ENCODE measurements around the gene DOC2A. TPM values are rescaled to one million over a fixed set of nuclear protein-coding genes. Genes with fewer than 3 reads are reported as not detected.
A peak's percentile ranks its signal among the peaks of the same experiment; 100 is the strongest.

The DOC2A gene
- 3.3 TPM for polyA plus RNA-seq (2013, experiment 1 of 2)
- 3.7 TPM for polyA plus RNA-seq (2013, experiment 2 of 2)

DNA sequence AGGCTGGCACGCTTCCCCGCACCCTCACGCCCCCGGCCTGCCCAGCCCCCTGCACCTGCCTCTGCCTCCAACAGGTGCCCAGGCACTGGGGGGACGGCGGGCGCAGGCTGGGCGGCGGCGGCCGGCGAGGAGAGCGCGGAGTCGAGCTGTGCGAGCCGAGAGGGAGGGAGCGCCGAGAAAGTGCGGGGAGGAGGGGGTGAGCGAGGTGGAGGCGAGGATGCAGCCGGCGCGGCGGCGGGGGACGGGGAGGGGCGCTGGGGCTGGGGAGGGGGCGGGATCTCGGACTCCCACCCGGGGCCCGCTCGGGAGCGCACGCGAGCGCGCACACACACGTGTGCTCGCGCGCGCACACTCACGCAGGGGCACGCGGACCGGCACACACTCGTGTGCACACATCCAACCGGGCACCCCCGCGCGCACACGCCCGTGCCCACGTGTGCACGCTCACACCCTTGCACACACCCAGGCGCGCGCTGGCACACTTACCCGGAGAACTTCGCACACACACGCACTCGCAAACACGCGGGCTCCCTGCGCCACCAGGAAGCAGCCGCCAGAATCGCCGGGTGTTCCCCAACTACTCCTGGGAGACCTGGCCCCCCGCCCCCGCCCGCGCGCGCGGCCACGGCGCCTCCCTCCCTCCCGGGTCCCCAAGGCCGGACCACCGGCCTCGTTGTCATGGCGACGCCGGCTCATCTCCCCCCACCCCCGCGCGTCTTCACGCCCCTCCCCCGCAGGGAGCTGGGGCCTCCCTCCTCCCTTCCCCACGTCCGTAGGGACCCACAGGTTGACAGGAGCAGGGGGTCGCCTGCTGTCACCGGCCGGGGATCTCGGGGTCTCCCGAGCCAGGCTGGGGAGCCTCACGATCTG is at the start of gene DOC2A:
Gene DOC2A (minus strand): TSS at position 184 of the 870 bp plus-strand sequence. CDS start 805 bp downstream, outside the sequence.
- no peaks in the 10 kb centered on the region for H3K9me3 ChIP-seq (ENCODE audit: insufficient read depth, low read depth, low read length)
- 0 out of 2 replicates have a peak, but pooled peaks cover 3% of the 10 kb centered on the region for H3K36me3 ChIP-seq (ENCODE audit: insufficient read depth, low read length)
- H3K4me3 ChIP-seq (ENCODE audit: low read length) = peak within 1 kb of the TSS; percentile 78
- WGBS = under 1% methylated on average over 97 of the region's 99 CpGs
- H3K4me1 ChIP-seq (ENCODE audit: insufficient read depth, low read length) = peaks cover 3% of the 10 kb centered on the region; the same call in 1 of the 2 replicates
- peaks cover 37% of the 10 kb centered on the region for H3K27me3 ChIP-seq (ENCODE audit: insufficient read depth, low read length)
- no peak within 1 kb of the TSS for H3K9ac ChIP-seq (ENCODE audit: low read depth, low read length)
- no peak within 1 kb of the TSS for H3K27ac ChIP-seq (ENCODE audit: low read depth, low read length)

DNA sequence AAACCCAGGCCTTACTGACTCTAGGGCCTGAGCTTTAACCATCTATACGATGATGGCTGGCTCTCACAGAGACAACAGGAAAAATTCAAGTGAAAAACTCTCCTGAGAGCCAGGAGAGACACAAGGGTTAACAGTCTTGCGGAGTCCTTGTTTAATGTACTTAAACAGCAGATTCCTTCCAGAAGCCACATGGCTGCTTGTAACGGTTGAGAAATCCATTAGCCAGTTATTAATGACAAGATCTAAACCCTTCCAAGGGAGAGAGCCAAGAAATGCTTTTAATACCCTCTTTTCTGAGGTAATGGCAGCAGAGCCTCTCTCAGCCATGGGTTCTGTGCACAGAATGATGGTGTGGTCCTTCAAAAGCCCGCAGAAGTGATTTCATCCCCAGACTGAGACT is 49.5 kb upstream of the DOC2A start:
- H3K36me3 ChIP-seq (ENCODE audit: insufficient read depth, low read length) = no peaks in the 10 kb centered on the region
- H3K4me3 ChIP-seq (ENCODE audit: low read length) = no peak overlapping the region
- no peaks in the 10 kb centered on the region for H3K27me3 ChIP-seq (ENCODE audit: insufficient read depth, low read length)
- H3K9ac ChIP-seq (ENCODE audit: low read depth, low read length) = no peak overlapping the region
- WGBS = 90% methylated on average over 4 of the region's 4 CpGs
- peaks cover 10% of the 10 kb centered on the region; the same call in 1 of the 2 replicates for H3K4me1 ChIP-seq (ENCODE audit: insufficient read depth, low read length)
- H3K9me3 ChIP-seq (ENCODE audit: insufficient read depth, low read depth, low read length) = no peaks in the 10 kb centered on the region
- H3K27ac ChIP-seq (ENCODE audit: low read depth, low read length) = no peak overlapping the region

DNA sequence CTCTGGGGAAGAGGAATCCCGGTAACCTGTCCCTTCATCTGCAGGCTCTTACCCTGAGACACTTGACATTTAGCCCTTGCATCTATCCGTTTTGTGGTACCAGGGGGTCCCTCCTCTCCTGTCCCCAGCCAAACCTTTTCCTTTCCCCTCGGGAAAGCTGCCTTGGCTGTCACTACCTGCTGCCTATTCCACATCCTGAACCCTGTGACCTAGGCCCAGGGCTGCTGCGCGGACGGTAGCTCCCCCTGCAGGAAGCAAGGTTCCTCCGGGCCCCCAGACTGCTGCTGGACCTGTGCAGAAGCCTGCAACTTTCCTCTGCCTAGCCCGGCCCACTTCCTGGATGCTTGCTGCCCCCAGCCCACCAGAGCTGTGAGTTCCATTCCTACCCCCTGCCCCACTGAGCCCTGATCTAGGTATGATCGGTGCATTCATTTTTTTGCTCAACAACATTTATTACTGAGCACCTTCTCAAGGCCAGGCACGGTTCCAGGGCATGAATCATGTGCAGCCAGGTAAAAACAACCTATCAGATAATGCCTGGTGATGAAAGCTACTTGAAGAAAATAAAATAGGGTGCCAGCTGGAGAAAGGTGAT is 44.2 kb upstream of the DOC2A start:
- H3K9me3 ChIP-seq (ENCODE audit: insufficient read depth, low read depth, low read length) = no peaks in the 10 kb centered on the region
- 32% methylated on average over 10 of the region's 10 CpGs for WGBS
- no peak overlapping the region for H3K27ac ChIP-seq (ENCODE audit: low read depth, low read length)
- no peaks in the 10 kb centered on the region for H3K36me3 ChIP-seq (ENCODE audit: insufficient read depth, low read length)
- H3K4me3 ChIP-seq (ENCODE audit: low read length) = no peak overlapping the region
- no peaks in the 10 kb centered on the region; the same call in 1 of the 2 replicates for H3K4me1 ChIP-seq (ENCODE audit: insufficient read depth, low read length)
- H3K9ac ChIP-seq (ENCODE audit: low read depth, low read length) = no peak overlapping the region
- H3K27me3 ChIP-seq (ENCODE audit: insufficient read depth, low read length) = no peaks in the 10 kb centered on the region

DNA sequence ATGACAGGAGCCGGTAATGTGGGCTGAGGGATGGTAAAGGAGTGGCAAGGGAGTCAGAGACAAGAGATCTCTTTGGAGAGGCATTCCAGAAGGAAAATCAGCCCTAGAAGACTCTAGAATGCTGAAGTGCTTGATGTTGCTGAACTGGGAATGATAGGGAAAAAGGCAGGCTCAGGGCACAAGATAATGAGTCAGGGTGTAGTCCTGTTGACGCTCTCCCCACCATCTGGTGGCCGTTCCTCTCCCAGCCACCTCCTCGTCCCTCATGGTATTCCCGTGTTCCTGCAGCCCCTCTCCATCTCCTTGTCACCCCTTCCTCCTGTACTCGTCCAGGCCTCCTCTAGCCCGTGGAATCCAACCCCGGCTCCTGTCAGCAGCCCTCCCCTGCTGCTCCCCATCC is 43.6 kb upstream of the DOC2A start:
- no peaks in the 10 kb centered on the region for H3K9me3 ChIP-seq (ENCODE audit: insufficient read depth, low read depth, low read length)
- H3K27ac ChIP-seq (ENCODE audit: low read depth, low read length) = no peak overlapping the region
- H3K4me1 ChIP-seq (ENCODE audit: insufficient read depth, low read length) = no peaks in the 10 kb centered on the region; the same call in 1 of the 2 replicates
- H3K36me3 ChIP-seq (ENCODE audit: insufficient read depth, low read length) = no peaks in the 10 kb centered on the region
- H3K27me3 ChIP-seq (ENCODE audit: insufficient read depth, low read length) = no peaks in the 10 kb centered on the region
- H3K4me3 ChIP-seq (ENCODE audit: low read length) = no peak overlapping the region
- WGBS = 65% methylated on average over 8 of the region's 8 CpGs
- no peak overlapping the region for H3K9ac ChIP-seq (ENCODE audit: low read depth, low read length)

DNA sequence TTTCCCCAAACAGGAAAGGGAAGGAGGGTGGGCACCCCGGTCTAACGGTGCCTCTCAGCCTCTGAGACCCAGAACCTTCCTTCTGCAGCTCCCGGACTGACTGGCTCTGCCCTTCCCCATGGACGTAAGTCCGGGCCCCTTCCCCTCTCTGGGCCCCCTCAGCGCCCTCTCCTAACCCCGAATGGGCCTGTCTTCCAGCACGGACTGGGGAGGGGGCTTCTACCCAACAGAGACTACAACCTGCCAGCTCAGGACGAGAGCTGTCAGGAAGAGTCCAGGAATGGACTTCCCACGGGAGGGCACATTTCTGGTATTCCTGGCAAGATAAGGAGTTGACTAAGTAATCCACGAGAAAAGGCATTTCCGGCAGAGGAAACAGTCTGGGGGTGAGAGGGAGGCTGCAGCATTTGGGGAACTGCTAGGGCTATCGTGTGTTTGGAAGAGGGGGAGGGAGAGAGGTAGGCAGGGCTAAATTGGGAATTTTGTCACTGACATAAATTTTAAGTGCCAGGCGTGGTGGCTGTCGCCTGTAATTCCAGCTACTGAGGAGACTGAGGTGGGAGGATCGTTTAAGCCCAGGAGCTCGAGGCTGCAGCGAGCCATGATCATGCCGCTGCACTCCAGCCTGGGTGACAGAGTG is 42.7 kb upstream of the DOC2A start:
- H3K27ac ChIP-seq (ENCODE audit: low read depth, low read length) = no peak overlapping the region
- no peaks in the 10 kb centered on the region for H3K9me3 ChIP-seq (ENCODE audit: insufficient read depth, low read depth, low read length)
- H3K9ac ChIP-seq (ENCODE audit: low read depth, low read length) = peak overlapping the region; percentile 33; the same call in 1 of the 2 replicates
- no peaks in the 10 kb centered on the region for H3K36me3 ChIP-seq (ENCODE audit: insufficient read depth, low read length)
- H3K4me1 ChIP-seq (ENCODE audit: insufficient read depth, low read length) = no peaks in the 10 kb centered on the region; the same call in 1 of the 2 replicates
- H3K27me3 ChIP-seq (ENCODE audit: insufficient read depth, low read length) = no peaks in the 10 kb centered on the region
- WGBS = 16% methylated on average over 19 of the region's 19 CpGs
- peak overlapping the region; percentile 67 for H3K4me3 ChIP-seq (ENCODE audit: low read length)

DNA sequence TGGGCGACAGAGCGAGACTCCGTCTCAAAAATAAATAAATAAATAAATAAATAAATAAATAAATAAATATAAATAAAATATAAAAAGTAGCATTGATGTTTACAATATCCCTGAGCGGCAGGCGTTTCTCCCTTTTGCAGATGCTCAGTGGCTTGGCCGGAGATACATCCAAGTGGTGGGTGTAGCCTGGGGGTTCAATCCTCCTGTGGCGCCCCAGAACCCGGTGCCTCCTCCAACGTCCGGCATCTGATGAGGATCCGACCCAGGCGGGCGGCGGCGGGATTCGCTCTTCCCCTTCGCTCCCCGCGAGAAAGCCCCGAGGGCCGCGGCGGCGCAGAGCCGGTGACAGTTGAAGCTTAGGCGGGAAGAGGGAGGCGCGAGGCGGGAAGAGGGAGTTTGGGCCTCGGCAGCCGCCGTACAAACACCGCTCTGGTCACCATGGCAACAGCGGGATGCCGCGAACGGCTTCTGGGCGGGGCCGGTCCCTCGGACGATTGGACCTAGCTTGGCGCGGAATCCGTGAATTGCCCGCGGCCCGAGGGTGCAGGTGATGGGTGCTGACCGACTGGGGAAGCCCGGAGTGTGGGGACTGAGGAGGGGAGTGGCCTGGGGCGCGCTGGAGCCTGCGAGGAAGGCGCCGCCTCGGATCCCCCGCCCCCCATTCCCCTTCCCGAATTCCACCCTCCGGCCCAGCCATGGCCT is 42.0 kb upstream of the DOC2A start:
- Histone ChIP-seq H3K9ac (ENCODE audit: low read depth, low read length) (peak overlapping the region; percentile 40; the same call in 1 of the 2 replicates), H3K36me3 (ENCODE audit: insufficient read depth, low read length) (no peaks in the 10 kb centered on the region), H3K4me3 (ENCODE audit: low read length) (peak overlapping the region; percentile 67), H3K27me3 (ENCODE audit: insufficient read depth, low read length) (no peaks in the 10 kb centered on the region), H3K27ac (ENCODE audit: low read depth, low read length) (no peak overlapping the region), H3K4me1 (ENCODE audit: insufficient read depth, low read length) (no peaks in the 10 kb centered on the region; the same call in 1 of the 2 replicates), H3K9me3 (ENCODE audit: insufficient read depth, low read depth, low read length) (no peaks in the 10 kb centered on the region)
- 1% methylated on average over 55 of the region's 58 CpGs for WGBS

DNA sequence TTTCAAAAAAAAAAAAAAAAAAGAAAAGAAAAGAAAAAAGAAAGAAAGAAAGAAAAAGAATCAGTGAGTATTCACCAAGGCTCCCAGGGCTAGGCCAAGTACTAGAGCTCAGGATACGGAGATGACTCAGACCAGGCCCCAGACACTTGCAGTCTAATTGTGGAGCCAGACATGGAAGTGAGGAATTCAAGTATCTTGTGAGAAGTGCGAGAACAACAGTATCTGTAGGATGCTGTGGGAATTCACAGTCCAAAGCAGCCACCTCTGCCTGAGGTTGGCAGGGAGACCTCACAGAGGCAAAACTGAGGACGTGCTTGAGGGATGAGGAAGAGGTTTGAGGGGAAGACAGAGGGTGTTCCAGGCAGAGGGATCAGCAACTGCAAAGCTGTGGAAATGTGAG is 40.7 kb upstream of the DOC2A start:
- H3K27me3 ChIP-seq (ENCODE audit: insufficient read depth, low read length) = no peaks in the 10 kb centered on the region
- 82% methylated on average over 3 of the region's 3 CpGs for WGBS
- no peak overlapping the region for H3K4me3 ChIP-seq (ENCODE audit: low read length)
- no peaks in the 10 kb centered on the region for H3K36me3 ChIP-seq (ENCODE audit: insufficient read depth, low read length)
- no peak overlapping the region for H3K27ac ChIP-seq (ENCODE audit: low read depth, low read length)
- H3K9ac ChIP-seq (ENCODE audit: low read depth, low read length) = no peak overlapping the region
- H3K9me3 ChIP-seq (ENCODE audit: insufficient read depth, low read depth, low read length) = no peaks in the 10 kb centered on the region
- no peaks in the 10 kb centered on the region; the same call in 1 of the 2 replicates for H3K4me1 ChIP-seq (ENCODE audit: insufficient read depth, low read length)

DNA sequence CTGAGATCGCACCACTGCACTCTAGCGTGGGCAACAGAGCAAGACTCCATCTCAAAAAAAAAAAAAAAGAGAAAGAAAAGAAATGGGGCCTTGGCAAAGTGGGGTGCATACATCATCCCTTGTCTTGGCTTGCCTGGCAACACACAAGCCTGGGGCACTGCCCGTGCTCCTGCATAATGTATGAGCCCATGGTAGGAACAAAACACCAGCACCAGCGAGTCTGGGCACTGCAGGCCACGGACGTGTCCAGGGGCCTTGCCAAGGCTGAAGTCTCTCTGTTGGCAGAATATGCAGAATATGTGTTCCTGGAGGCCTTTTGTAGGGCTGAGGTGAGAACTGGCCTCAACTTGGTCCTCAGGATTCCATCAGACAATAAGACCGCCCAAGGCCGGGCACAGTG is 39.0 kb upstream of the DOC2A start:
- Histone ChIP-seq H3K27me3 (ENCODE audit: insufficient read depth, low read length) (no peaks in the 10 kb centered on the region), H3K36me3 (ENCODE audit: insufficient read depth, low read length) (no peaks in the 10 kb centered on the region), H3K9me3 (ENCODE audit: insufficient read depth, low read depth, low read length) (no peaks in the 10 kb centered on the region), H3K27ac (ENCODE audit: low read depth, low read length) (no peak overlapping the region), H3K9ac (ENCODE audit: low read depth, low read length) (no peak overlapping the region), H3K4me1 (ENCODE audit: insufficient read depth, low read length) (no peaks in the 10 kb centered on the region; the same call in 1 of the 2 replicates), H3K4me3 (ENCODE audit: low read length) (no peak overlapping the region)
- 92% methylated on average over 8 of the region's 8 CpGs for WGBS

DNA sequence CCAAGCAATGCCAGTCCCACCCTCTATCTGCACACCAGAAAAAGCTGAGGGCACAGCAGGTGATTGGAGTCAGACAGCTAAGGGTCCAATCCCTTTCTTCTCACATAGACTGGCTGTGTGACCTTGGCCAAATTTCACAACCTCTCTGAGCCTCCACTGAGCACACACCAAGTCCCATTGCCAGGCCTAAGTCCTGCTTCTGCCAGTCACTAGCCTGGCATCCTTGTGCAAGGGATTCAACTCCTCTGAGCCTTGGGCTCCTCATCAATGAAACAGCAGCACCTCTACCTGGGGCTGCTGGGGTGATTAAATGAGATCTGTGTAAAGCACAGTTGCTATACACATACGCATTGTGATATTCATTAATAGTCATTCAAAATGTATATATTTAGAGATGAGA is 35.8 kb upstream of the DOC2A start:
- H3K27ac ChIP-seq (ENCODE audit: low read depth, low read length) = no peak overlapping the region
- no CpG with 5 or more reads among the region's 1 CpG for WGBS

DNA sequence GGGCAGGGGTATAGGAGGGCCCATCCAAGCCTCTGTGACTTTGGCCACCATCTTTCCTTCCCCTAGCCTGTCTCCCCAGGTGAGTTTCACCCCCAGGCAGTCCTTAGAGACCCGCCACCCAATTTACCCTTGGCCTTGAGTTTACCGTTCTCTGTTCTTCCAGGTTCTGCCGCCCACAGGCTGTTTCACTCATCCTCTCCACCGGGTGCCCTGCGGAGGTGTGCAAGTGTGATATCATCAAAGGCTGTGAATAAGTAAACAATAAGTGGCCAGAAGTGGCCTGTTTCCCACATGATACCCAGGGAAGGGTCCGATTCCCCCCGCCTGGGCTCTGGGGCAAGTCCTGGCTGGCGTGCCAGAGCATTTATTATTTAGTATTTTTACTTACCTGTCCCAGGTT is 35.4 kb upstream of the DOC2A start:
- H3K4me3 ChIP-seq (ENCODE audit: low read length) = no peak overlapping the region
- no peaks in the 10 kb centered on the region for H3K9me3 ChIP-seq (ENCODE audit: insufficient read depth, low read depth, low read length)
- WGBS = 84% methylated on average over 8 of the region's 8 CpGs
- no peaks in the 10 kb centered on the region for H3K4me1 ChIP-seq (ENCODE audit: insufficient read depth, low read length)
- H3K27me3 ChIP-seq (ENCODE audit: insufficient read depth, low read length) = no peaks in the 10 kb centered on the region
- no peaks in the 10 kb centered on the region for H3K36me3 ChIP-seq (ENCODE audit: insufficient read depth, low read length)
- no peak overlapping the region for H3K9ac ChIP-seq (ENCODE audit: low read depth, low read length)
- no peak overlapping the region for H3K27ac ChIP-seq (ENCODE audit: low read depth, low read length)

More for the DNA sequence above, 35.8 kb upstream of the DOC2A start:
- Histone ChIP-seq H3K4me3 (ENCODE audit: low read length) (no peak overlapping the region), H3K9ac (ENCODE audit: low read depth, low read length) (no peak overlapping the region), H3K27me3 (ENCODE audit: insufficient read depth, low read length) (no peaks in the 10 kb centered on the region), H3K4me1 (ENCODE audit: insufficient read depth, low read length) (no peaks in the 10 kb centered on the region), H3K9me3 (ENCODE audit: insufficient read depth, low read depth, low read length) (no peaks in the 10 kb centered on the region), H3K36me3 (ENCODE audit: insufficient read depth, low read length) (no peaks in the 10 kb centered on the region)
